ENCODE measurements around the gene INPP4B.
"Not testable (repeated sequence)": the region's sequence is repeated elsewhere in the genome, so short reads cannot be mapped to it uniquely, and the experiment has no call there.

The INPP4B gene

DNA sequence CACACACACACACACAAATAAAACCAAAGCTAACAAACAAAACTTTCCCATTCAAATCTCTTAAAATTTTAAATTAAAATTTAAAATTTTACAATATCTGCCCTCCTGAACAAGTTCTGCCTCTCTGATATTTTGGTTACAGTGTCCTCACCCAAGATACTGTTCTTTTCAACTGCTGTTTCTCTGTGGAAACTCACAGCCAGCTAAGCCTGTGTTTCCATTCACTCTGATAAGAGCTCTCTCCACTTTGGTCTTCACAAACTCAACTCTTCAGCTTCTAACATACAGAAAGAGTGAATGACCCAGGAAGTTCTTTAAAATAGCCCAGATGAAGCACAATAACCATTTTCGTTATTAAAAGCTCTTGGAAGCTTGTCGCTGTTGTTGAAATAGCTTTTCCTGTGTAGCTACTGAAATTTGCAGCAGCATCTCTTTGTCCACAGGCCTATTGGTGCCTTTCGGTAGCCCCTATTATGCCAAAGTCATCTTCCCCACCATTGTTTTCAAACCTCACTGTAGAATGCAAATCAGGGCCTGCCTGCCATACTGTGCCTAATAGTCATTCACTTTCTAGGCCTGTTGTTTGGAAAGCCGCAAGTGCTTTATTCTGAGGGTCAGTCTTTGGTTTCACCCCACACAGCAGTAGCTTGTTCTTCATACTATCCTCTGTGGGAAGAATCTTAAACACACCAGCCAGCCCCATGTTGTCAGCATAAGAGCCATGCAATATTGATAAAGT, 19.4 kb downstream of the INPP4B start:
- in situ Hi-C loops (cut with MboI; ENCODE audit: low sequenced_read_pairs): no loop called here

DNA sequence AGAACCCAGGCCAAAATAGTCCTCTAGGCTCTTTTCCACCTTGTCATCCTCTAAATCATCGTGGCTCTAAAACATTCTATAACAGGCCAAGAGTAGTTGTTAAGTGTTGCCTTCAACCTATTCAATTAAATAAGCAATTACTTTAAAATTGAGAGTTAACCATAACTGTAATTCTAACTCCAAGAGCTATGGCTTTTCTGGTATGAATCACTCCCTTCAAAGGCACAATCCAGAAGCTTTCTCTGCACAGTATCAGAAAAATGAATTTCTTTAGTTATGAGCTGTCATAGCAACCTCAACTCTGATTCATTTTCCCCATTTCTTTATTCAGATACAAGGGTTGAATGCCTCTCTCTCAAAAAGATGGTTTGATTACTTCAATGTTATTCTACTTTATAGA, 21.7 kb downstream of the INPP4B start:
- in situ Hi-C loops (cut with MboI; ENCODE audit: low sequenced_read_pairs): no loop called here

DNA sequence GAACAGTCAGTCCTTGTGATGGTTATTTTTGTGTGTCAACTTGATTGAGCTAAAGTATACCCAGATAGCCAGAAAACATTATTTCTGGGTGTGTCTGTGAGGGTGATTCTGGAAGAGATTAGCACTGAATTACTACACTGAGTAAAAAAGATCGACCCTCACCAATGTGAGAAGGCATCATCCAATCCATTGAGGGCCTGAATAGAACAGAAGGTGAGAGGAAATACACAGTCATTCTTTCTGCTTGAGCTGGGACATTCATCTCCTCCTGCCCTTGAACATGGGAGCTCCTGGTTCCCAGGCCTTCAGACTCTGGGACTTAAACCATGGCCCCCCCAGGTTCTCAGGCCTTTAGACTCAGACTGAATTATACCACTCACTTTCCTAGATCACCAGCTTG, 22.3 kb downstream of the INPP4B start:
- in situ Hi-C loops (cut with MboI; ENCODE audit: low sequenced_read_pairs): no loop called here

DNA sequence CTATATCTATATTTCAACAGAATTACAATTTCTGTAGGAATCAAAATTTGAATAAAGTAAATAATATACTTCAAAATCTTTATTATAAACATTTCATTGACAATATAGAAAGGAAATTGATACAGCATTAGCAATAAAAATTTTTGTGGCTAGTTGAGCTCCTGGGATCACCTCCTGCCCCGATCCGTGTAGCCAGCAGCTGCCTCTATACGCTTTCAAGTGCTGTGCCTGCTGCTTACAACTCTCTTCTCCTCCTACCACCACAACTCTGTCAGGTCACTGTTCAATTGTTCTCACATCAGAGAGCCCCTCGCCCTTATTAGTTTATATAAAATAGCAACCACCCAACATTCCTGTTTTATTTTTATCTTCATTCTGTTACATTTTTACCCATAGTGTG, 27.6 kb downstream of the INPP4B start:
- in situ Hi-C loops (cut with MboI; ENCODE audit: low sequenced_read_pairs): no loop called here

DNA sequence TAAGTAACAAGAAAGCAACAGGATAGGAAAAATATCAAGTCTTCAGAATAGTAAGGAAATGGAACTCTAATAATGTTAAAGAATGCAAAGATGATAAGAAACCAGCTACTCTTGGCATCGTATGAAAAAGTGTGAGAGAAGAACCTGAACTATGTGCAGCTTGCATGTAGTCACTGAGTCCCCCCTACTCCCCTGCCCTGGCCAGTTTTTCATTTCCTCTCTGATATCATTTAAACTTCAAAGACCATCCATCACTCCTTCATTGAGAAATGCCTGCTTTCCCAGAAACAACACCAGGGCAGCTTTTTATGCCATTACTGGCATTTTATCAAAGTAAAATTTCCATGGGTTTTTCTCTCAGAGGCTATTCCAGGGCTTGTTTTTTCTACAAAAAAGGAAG, 28.1 kb downstream of the INPP4B start:
- in situ Hi-C loops (cut with MboI; ENCODE audit: low sequenced_read_pairs): no loop called here

DNA sequence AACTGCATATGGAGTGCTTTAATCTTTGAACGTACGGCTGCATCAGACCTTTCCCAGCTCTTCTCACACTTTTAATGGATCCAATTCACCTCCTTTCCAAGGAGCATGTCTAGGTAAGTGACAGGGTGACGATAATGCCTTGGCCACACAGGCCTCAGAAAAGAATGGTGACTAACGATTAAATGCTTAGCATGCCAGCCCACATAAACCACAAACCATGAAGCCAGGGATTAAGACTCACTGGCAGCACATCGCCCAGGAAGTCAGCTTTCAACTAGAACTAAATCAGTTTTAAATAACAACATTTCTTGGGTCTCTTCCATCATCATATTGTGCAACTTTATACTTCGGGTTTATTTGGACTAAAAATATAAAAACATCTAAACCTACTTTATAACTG, 28.7 kb downstream of the INPP4B start:
- in situ Hi-C loops (cut with MboI; ENCODE audit: low sequenced_read_pairs): no loop called here

DNA sequence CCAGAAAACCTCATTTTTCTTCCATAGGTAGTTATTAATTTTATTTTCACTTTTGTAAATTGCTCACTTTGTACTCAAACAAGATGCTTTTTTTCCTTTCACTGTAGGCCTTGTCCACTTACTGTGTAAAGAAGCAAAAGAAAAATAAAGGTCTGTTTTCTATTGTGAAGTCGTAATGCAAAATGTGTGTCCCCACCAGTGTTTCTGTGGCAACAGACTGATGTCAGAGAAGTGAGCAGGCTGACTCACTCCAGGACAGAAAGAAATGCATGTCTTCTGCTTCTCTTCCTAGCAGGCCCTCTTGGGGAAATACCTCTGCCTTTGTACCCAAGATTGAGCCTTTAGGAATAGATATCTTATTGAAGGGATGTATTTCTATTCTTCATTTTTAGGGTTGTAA, 30.3 kb downstream of the INPP4B start:
- in situ Hi-C loops (cut with MboI; ENCODE audit: low sequenced_read_pairs): no loop called here

DNA sequence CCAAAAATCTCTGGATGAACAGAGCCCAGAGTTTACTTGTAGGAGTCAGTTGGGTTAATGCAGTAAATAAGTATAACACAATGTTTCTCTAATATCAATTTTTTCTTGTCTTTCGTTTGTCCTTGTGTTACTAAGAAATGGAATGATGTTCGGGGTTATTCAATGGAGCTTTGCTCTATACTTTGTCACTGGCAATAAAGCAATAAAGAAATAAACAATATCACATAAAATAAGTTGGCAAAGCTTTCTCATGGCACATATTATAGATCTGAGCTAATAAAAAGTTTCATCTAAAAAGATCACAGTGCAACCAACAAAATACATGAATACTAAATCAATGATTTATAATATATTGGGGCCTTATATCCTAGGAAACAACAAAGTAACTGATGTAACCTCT, 32.7 kb downstream of the INPP4B start:
- in situ Hi-C loops (cut with MboI; ENCODE audit: low sequenced_read_pairs): no loop called here

DNA sequence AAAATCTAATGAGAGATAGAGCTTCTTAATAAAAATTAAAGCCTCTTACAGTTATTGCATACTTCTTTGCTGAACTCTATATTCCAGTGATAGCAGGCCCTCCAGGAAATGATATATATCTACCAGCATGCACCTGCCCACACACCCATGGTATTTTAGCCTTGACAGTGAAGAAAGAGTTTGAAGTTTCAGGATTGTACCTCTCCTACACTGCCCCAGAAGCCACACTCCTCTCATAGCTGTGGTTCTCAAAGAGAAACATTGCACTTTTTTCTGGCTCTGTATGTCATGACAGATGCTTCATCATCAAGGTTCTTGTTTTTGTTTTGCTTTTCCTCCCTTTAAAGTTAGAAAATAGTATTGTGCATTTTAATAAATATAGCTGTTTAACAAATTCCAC, 34.0 kb downstream of the INPP4B start:
- in situ Hi-C loops (cut with MboI; ENCODE audit: low sequenced_read_pairs): no loop called here

DNA sequence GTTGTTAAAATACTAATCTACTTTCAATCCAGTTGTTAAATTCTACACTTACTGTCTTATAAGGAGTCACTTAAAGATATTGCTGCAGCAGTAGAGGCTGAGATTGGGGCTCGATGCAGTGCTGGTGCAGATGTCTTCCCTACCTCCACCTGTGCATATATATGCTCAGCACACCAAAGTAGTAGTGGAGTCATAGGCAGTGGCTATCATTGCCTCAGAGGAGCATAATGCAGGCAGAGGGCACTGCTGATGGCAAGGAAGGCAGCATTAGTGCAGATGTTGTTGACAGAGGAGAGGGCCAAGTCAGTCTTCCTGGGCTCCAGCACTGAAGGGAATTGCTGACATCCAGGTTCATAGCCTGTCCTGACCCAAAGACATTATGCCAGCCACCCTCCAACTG, 35.1 kb downstream of the INPP4B start:
- in situ Hi-C loops (cut with MboI; ENCODE audit: low sequenced_read_pairs): no loop called here

DNA sequence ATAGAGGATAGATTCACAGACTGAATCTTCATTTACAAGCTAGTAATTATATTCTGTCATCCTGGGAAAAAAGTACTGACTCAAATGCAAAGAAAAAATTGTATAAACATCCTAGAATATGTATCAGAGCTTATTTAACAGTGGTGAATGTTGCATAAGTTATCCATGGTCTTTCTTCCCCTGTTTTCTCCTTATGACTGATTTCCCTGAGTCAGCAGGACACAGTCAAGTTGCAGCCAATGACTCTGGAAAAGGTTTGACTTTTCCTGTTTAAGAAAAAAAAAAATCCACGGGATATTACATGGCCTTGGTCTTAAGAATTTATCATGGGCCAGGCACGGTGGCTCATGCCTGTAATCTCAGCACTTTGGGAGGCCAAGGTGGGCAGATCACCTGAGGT, 36.5 kb downstream of the INPP4B start:
- in situ Hi-C loops (cut with MboI; ENCODE audit: low sequenced_read_pairs): no loop called here

DNA sequence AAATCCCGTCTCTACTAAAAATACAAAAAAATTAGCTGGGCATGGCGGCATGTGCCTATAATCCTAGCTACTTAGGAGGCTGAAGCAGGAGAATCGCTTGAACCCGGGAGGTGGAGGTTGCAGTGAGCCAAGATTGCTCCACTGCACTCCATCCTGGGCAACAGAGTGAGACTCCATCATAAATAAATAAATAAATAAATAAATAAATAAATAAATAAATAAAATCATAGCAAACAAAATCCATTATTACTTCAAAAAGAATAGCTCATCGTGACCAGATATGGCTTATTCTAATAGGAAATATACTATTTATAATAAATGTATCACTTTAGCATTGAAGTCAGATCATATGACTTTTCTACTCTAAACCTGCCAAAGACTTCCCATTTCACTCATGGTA, 42.2 kb downstream of the INPP4B start:
- in situ Hi-C loops (cut with MboI; ENCODE audit: low sequenced_read_pairs): not testable (repeated sequence)

DNA sequence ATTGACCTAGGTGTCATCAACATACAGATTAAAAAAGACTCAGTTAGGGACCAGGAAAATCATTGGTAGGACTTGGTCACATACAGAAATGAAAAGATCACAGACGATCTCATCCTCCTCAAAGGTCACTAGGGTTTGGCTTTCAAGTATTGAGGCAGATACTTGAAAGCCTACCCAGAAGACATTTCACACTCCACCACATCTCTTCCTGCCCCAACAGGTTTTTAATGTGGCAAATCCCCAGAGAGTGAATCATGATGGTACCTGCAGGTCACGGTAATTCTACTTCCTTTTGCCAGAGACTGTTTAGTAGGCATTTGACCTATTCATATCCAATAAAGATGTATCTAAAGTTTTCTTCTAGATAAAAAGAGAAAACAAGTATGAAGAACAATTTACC, 44.1 kb downstream of the INPP4B start:
- in situ Hi-C loops (cut with MboI; ENCODE audit: low sequenced_read_pairs): no loop called here

DNA sequence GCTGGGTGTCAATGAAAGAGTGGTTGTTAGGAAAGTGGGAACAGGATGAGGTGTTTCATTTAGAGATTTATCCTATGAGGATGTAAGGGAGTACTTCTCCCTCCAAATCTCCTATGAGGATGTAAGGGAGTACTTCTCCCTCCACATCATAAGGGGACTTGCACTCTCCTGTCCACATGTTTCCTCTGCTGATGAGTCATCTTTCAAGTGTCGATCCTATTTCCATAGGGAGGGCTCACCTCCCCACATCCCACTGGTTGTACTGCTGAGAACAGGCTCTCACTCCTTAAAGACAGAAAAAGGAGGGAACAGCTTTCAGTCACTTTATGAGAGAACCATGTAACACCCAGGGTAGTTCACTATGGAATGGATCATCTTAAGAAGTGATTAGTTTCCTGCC, 65.0 kb downstream of the INPP4B start:
- in situ Hi-C loops (cut with MboI; ENCODE audit: low sequenced_read_pairs): no loop called here

DNA sequence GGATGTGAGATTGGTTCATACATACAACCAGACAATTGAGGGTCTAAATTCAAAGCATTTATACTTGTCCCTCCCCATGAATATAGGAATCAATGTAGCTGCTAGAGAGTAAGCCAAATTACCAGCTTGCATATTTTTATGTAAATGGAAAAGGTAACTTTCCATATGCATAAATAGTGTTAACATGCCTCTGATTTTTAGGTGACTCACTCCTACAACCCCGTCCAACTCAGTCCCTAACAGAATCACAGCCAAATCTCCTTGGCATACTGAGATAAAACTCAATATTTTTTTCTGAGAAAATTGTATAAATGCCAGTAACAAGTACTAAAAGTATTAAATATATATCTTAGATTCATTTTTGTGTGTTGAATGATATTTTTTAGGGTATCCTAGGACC, 67.2 kb downstream of the INPP4B start:
- in situ Hi-C loops (cut with MboI; ENCODE audit: low sequenced_read_pairs): no loop called here

DNA sequence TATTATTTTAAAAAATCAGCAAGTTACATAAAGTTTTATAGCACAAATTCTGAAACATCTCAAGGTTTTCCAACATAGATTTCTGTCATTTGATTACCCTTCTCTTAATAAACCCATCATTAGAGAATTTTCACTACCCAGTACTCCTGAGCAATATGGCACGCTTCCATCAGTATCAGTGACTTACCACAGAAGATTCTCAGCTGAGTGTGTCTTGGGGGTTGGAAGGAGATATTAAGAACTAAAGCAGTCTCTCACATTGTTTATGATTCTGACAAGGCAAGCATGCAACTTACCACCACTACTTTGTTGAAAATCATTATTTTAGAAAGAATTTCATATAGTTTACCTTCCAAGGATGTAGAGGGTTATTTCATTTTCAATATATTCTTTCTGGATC, 67.7 kb downstream of the INPP4B start:
- in situ Hi-C loops (cut with MboI; ENCODE audit: low sequenced_read_pairs): no loop called here

DNA sequence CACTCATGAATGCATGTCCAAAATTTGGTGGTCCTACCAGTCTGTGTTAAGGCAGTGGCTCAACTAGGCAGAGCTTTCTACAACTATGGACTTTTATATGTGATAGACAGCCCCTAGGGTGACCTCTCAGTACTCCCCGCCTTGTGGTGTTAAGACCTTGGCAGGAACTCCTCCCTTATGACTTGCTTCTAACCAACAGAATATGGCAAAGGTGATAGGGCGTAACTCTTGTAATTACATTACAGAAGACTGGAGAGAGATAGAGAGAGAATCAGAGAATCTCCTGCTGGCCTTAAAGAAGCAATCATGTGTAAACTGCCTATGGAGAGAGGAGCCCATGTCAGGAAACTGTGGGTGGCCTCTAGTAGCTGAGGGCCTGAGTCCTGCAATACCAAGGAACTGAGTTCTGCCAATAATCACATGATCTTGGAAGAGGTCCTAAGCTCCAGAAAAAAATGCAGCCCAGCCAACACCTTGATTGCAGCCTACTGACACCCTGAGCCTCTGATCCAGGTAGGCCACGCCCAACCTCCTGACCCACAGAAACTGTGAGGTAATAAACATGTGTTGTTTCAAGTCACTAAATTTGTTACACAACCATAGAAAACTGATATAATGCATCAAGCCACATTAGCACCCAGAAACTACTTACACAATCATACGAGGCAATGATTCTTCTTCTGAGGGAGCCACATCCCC, 68.9 kb downstream of the INPP4B start:
- in situ Hi-C loops (cut with MboI; ENCODE audit: low sequenced_read_pairs): no loop called here

DNA sequence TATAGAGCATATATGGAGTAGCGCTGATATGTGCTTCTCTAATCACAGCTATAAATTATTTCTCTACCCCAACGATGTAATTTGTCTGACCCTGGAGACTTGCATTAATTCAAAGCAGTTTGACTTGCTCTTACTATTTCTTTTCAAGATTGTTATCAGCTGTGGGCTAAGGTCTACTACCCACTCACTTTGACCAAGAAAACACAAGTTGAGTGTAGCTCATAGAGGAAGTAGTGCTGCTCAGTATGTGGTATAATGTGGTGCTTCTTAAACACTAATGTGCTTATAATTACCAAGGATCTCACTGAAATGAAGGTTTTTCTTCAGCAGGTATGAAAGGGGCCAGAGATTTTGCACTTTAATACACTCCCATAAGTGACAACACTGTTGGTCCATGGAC, 70.1 kb downstream of the INPP4B start:
- in situ Hi-C loops (cut with MboI; ENCODE audit: low sequenced_read_pairs): no loop called here

DNA sequence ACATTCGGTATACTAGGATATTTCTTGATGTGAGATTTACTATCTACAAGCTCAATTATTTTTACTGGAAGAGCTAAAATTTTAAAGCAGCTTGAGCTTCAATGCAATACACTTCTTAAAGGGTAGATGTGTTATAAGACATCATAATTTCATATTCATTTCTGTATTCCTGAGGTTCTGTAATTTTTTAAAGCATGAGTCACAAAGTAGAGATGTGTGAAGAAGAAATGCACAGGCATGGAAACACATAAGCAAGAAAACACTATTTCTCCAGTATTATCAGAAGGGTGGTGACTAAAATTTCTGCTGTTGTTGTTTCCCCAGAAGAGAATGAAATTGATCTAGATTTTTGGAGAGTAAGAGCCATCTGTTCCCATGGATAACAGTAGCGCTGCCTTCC, 72.6 kb downstream of the INPP4B start:
- in situ Hi-C loops (cut with MboI; ENCODE audit: low sequenced_read_pairs): no loop called here

DNA sequence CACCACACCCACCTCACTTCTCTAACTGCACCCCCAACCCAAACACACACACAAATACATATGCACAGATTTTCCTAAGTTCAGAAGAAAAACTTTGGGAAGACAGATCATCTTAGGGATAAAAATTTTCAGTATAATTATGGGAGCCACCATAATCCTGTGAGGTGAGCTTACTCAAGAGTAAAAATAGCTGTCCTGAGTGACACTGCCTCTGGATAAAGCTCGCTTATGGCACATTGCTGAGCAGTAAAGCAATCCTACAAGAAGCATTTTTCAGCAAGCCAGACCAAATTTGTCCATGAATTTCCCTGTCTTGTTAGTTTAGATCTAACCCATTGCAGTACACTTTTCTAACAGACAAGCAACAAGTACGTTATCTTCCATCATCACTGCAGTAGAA, 83.8 kb downstream of the INPP4B start:
- in situ Hi-C loops (cut with MboI; ENCODE audit: low sequenced_read_pairs): no loop called here

DNA sequence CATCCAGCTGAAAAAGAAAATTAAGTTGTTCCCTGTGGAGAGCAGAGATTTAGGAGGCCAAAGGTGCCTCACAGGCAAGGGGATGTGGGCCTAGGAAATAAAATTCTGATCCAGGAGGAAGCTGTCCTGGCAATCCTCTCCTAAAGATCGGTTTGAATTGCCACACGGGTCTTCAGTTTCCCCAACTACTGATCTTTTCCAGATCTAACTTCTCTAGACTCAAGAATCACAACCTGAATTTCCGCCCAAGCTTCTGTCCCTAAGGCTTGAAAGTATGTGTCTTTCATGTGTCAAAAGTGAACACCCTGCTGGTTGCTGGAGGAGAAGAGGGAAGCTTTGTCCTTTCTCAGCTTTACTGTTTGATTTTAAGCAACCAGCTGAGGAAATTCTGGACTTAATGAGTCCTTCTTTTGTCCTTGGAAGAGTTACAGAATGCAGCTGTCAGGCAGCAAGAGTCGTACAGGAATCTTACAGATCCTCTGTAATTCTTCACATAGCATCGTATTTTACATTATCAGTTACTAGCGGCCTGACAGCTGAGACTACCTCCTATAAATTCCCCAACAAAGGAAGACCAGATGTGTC, 93.8 kb downstream of the INPP4B start:
- in situ Hi-C loops (cut with MboI; ENCODE audit: low sequenced_read_pairs): no loop called here

DNA sequence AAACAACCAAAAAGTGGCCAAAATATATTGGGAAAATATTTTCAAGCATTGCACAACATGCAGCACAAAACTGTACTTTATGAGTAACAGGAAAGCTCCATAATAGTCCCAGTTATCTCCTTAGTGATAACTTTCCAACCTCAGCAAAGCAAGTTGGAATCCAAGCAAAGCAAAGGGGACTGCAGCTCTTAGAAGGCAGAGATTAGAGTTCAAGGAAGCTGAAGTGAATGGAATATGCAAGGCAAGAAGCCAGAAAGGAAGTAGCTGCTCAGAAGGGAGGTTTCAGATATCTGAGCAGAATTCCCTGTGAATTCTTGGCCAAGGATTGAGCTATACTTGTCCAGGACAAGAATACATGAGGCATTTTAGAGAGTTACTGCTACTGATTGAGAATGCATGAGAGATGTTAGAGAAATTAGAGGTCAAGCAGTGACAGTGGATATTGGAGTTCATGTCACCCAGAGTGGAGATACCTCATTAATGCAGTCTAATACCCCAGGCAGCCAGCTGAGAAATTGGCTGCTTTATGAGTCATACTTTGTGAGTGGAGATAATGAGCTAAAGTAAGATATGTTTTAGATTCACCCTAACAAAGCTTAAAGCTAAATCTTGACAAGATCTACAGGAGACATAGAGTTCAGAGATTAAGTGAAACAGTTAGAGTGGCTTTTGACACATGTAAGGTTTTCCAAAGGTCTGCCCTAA, 102.8 kb downstream of the INPP4B start:
- in situ Hi-C loops (cut with MboI; ENCODE audit: low sequenced_read_pairs): no loop called here

Data from HL-60/S4 treated with phorbol 12-myristate 13-acetate at 8.2 ng/mL for 4 days and 3 days (cell line).